ENCODE measurements around the gene BIN2. TPM values are rescaled to one million over a fixed set of nuclear protein-coding genes. Genes with fewer than 3 reads are reported as not detected.

The BIN2 gene
- total RNA-seq, 1 experiment from 2014 or later, result not detected

DNA sequence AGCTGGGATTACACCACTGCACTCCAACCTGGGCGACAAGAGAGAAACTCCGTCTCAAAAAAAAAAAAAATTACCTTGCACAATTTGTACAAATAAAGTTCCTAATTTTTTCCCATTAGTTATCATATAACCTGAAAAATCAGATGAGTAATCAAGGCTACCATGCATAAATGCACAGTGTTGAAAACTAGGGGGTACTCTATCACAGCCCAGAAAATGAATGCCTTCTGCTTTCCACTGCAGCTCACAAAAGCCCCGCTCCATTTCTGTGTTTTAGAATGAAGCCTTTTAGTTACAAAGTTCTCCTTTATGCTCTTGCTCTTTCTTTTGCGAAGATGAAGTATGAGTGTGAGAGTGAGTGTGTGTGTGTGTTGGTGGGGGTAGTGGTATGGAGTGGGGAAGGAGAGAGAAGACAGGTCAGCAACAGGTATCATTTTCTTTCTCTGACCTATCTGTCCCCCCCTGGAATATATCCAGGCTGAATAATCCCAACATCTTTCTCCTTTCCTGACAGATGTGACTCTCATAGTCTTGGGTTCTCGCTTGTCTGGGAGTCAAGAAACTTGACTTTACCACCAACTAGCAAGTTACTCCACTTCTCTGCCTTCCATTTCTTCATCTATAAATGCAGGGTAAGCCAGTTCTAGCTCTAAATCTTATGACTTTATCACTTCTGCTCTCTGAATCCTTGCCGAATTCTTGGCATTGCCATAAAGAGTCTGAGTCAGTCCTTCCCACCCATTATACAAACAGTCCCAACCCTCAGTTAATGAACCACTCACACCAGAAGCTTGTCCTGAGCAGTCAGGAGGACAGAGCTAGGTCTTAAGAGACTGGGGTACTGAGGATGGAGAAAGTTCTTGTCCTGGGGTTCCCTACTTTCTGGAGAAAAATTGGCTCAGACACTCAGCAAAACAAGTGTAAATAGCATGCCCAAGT, 16.1 kb downstream of the BIN2 start:
- Histone ChIP-seq H3K14ac (ENCODE audit: insufficient read depth, low read length) (no peak overlapping the region), H3K79me2 (ENCODE audit: insufficient read depth, low read length) (no peaks in the 10 kb centered on the region), H3K9ac (ENCODE audit: extremely low read depth, insufficient read length, low read length) (no peak overlapping the region), H3T11ph (ENCODE audit: low read length) (no peak overlapping the region), H2AFZ (ENCODE audit: low read length) (no peak overlapping the region), H2BK12ac (ENCODE audit: insufficient read length, low read depth, low read length) (no peak overlapping the region), H3K23me2 (ENCODE audit: insufficient read length, low read depth, low read length, poor library complexity, severe bottlenecking) (no peaks in the 10 kb centered on the region), H4K91ac (ENCODE audit: insufficient read length, low read depth, low read length) (no peak overlapping the region), H4K8ac (replicated peaks; ENCODE audit: insufficient read length, low read depth, low read length) (no peak overlapping the region), H3K9me3 (ENCODE audit: control insufficient read depth, low read depth, low read length) (no peaks in the 10 kb centered on the region), H2AK5ac (ENCODE audit: insufficient read length, low read length) (no peak overlapping the region), H3K18ac (ENCODE audit: insufficient read length, low read depth, low read length) (no peak overlapping the region), H3K27me3 (ENCODE audit: insufficient read depth, low read length) (no peaks in the 10 kb centered on the region), H2BK5ac (ENCODE audit: insufficient read length, low read length) (no peak overlapping the region), H2BK20ac (ENCODE audit: low read depth, low read length, poor library complexity, severe bottlenecking) (no peak overlapping the region), H4K20me1 (ENCODE audit: control insufficient read depth, insufficient read depth, insufficient read length) (no peaks in the 10 kb centered on the region), H3K23ac (ENCODE audit: insufficient read length, low read depth, low read length) (no peak overlapping the region), H2BK120ac (ENCODE audit: low read depth, low read length, poor library complexity, severe bottlenecking) (no peak overlapping the region), H3K27ac (ENCODE audit: insufficient read length, low read depth, low read length) (no peak overlapping the region), H3K4me2 (ENCODE audit: insufficient read depth, insufficient read length, low read length) (no peak overlapping the region), H3K4ac (ENCODE audit: low read depth, low read length) (no peak overlapping the region), H4K5ac (ENCODE audit: insufficient read length, low read depth, low read length) (no peak overlapping the region), H3K56ac (ENCODE audit: insufficient read length, low read depth, low read length) (no peak overlapping the region), H2BK15ac (ENCODE audit: low read depth, low read length) (no peak overlapping the region), H3K4me1 (ENCODE audit: insufficient read depth, low read length) (no peaks in the 10 kb centered on the region), H3K79me1 (ENCODE audit: insufficient read depth, low read depth, low read length, poor library complexity, severe bottlenecking) (no peaks in the 10 kb centered on the region)
- H3K27me3 Mint-ChIP-seq (ENCODE audit: low read depth), result no peaks in the 10 kb centered on the region
- H3K4me1 Mint-ChIP-seq, result peaks cover 0 to 5% of the 10 kb centered on the region in 2 experiments; a peak in 2 of 4 replicates
- no peaks in the 10 kb centered on the region for H3K9me3 Mint-ChIP-seq
- H3K27ac Mint-ChIP-seq, result no peak overlapping the region
- DNase-seq, result no peak
- no peaks in the 10 kb centered on the region for H3K36me3 Mint-ChIP-seq (ENCODE audit: insufficient read depth in 1 of 3, low read depth in 3 of 3)
- no peak overlapping the region for H3K4me3 Mint-ChIP-seq
- TF ChIP-seq CTCF (conservative IDR thresholded peaks at IDR 0.05), result no peak
- WGBS (ENCODE audit: extremely low coverage, insufficient read length, low lambda C conversion rate), result no CpG with 5 or more reads among the region's 6 CpGs
